ENCODE results near the gene LCN15.

DNA sequence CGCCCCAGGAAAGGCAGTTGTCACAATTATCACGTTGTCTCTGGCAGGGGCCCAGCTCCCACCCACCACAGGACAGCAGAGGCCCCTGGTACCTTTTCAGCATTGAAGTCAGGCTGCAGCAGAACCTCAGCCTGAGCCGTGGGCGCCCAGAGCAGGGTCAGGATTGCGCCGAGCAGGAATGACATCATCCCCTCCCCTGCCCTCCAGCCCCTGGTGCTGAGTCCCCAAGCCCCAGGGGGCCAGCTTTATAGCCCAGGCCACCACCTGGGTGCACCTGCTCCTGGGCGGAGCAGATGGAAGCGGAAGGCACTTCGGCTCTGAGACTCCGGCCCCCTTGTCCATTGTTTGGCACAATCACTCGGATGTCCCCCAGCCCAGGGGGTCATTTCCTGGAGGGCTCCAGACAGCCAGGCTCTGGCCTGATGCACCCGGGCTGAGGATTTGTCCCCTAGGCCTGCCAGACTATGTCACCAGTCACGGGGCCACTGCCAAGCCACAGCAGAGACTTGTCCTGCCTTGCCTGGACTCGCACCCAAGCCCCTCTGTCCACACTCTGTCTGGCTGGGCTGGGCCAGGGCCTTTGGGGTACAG lies at the start of gene LCN15:
- TF ChIP-seq, protein P1, sequence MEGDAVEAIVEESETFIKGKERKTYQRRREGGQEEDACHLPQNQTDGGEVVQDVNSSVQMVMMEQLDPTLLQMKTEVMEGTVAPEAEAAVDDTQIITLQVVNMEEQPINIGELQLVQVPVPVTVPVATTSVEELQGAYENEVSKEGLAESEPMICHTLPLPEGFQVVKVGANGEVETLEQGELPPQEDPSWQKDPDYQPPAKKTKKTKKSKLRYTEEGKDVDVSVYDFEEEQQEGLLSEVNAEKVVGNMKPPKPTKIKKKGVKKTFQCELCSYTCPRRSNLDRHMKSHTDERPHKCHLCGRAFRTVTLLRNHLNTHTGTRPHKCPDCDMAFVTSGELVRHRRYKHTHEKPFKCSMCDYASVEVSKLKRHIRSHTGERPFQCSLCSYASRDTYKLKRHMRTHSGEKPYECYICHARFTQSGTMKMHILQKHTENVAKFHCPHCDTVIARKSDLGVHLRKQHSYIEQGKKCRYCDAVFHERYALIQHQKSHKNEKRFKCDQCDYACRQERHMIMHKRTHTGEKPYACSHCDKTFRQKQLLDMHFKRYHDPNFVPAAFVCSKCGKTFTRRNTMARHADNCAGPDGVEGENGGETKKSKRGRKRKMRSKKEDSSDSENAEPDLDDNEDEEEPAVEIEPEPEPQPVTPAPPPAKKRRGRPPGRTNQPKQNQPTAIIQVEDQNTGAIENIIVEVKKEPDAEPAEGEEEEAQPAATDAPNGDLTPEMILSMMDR (IDR thresholded peaks at IDR 0.05; ENCODE audit: insufficient read depth, low read depth, low read length) = no peak
- no peak for TF ChIP-seq EZH2 (IDR thresholded peaks at IDR 0.05; ENCODE audit: insufficient read depth, low read length)

Measured in astrocyte (in vitro differentiated cells and primary cell).